Subcutaneous adipose tissue (tissue), 4 donors: ENCODE measurements around the gene MEGF11. TPM values are rescaled to one million over a fixed set of nuclear protein-coding genes. Genes with fewer than 3 reads are reported as not detected.

Experiments
- CTCF ChIP-seq: fragments of 450-650 bp; IDR thresholded peaks from one replicate; pipeline ENCODE4 v1.5.1; 2016; ENCODE audit warnings: low read depth, mild to moderate bottlenecking, control low read depth, antibody characterized with exemption, moderate library complexity
- total RNA-seq, 4 donors: library from RNA; depleted of rRNA; stranded (reverse); fragments of >200 nt; gene quantifications; one replicate each; pipeline ENCODE4 v1.1.0, GENCODE V29; 2016

MEGF11 gene
- total RNA-seq, 4 donors from 2014 or later, result not detected

- no peak for TF ChIP-seq CTCF
Observed at GRCh38 chr15:66293419-66294156, 40.0 kb upstream of the MEGF11 start, which contains the start of gene DIS3L. Gene DIS3L, plus strand, starts transcription at chr15:66293568. Its CDS starts 29 bp downstream, at chr15:66293597.

DNA sequence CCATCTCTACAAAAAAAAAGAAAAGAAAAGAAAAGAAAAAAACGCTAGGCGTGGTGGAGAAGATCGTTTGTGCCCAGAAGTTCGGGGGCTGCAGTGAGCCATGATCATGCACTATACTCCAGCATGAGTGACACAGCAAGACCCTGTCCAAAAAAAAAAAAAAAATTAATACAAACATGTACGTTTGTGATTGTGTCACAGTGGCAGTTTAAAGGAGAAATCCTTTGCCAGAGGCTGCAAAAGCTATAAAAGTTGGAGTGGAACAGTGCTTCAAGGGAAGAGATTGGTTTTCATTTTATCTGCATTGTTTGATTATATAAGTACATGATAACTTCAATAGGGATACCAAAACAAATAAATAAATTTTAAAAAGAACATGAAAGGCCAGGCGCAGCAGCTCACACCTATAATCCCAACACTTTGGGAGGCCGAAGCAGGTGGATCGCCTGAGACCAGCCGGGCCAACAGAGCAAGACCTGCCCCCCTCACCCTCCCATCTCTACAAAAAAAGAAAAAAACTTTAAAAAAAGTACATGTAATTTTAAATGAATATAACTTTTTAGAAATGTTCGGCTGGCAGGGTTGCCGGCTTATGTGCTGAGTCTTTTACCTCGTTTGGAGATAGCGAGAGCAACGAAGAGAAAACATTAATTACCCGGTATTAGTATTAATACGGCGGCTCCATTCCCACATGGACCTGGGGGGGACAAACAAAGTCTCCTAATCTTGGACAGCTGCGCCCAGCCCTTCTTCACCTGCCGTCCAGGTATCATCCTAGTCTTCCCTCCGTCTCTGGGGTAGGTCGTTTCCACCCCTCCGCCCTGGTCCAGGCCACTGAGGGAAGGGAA lies 39.2 kb upstream of the MEGF11 start:
- TF ChIP-seq CTCF, result no peak

GRCh38 chr15:66291816-66292570 lies 38.4 kb upstream of the MEGF11 start:
- no peak for TF ChIP-seq CTCF

DNA sequence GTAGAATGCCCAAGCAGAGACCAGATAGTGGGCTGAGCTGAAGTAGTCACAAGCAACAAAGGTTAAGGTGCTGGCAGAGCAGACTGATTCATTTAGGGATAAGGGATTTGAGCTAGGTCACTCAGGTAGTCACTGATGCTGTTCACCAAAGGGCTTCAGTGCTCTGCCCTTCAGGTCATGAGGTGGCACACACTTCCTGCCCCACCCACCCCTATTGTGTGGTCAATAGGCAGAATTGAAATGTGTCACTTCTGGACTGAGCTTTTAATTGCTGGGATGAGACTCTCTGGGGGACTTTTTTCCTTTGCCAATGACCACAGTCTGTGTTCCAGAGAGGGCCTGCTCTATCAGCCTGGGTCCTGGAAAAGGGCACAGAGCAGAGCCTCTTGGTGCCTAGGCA lies 37.0 kb upstream of the MEGF11 start:
- TF ChIP-seq CTCF, result no peak

DNA sequence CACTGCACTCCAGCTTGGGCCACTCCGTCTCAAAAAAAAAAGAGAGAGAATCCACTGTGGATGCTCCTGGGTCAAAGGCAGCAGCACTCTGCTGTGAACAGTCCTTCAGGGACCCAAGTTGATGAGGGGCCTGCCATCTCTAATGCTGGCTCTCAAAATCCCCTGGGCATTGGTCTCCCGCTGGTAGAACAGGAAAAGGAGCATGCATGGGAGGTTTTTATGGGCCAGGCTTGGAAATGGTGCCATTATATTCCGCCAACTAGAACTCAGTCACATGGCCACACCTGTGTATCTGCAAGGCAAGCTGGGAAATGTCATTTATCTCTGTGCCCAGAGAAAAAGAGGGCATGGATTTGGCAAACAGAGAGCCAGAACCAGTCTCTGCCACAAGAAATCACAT lies 36.5 kb upstream of the MEGF11 start:
- no peak for TF ChIP-seq CTCF

DNA sequence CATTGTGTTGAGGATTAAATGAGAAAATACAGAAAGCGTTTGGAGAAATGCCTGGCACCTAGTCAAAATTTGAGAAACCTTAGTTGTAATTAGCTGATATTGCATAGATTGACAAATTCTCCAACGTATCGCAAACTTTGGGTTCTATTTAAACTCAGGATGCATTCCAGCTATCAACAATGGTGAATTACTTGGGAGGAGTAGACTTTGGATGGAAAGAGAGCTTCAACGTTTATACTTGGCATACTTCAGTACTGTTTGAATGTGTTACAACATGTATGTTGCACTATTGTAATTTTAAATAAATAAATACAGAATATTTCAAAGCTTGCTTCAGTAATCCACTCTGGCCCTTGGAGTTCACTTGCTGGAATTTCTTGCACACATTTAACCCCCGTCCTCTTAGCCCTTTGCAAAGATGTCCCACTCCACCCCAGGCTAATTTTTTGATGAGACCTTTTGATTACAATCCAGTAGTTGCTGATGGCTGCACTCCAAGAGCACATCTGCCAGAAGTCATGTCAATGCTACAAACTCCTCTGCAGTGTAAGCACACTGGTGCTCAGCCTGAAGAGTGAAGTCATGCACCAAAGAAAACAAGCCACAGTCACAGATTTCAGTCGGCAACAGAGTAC lies 35.1 kb upstream of the MEGF11 start:
- TF ChIP-seq CTCF, result no peak
